Bronchial epithelial cell (primary cell): ENCODE measurements around the gene C1QTNF1. TPM values are rescaled to one million over a fixed set of nuclear protein-coding genes. Genes with fewer than 3 reads are reported as not detected.

ENCODE experiments used
- DNase-seq: peaks from one replicate; pipeline ENCODE4 v3.0.0-alpha.2; 2010; ENCODE audit warnings: low read depth
- FAIRE-seq: peaks from 2 replicates; lab custom pipeline; 2011; peaks lifted over from hg19 to GRCh38; lab: Jason Lieb, UNC
- H3K27me3 ChIP-seq: 2 replicates; pipeline ENCODE4 v1.5.1; 2011; ENCODE audit warnings: low read length; ENCODE audit not compliant: control insufficient read depth, insufficient read depth
- H3K36me3 ChIP-seq: 2 replicates; pipeline ENCODE4 v1.5.1; 2011; ENCODE audit warnings: low read length; ENCODE audit not compliant: control insufficient read depth, insufficient read depth
- H3K4me3 ChIP-seq: 2 replicates; pipeline ENCODE4 v1.5.1; 2011; ENCODE audit warnings: mild to moderate bottlenecking, low read depth, low read length, control low read depth
- CTCF ChIP-seq: IDR thresholded peaks from 2 replicates; pipeline ENCODE4 v1.5.1; 2011; ENCODE audit warnings: mild to moderate bottlenecking, moderate library complexity, low read length, control low read depth, inconsistent platforms; ENCODE audit not compliant: insufficient read depth, severe bottlenecking
- total RNA-seq: library from RNA; depleted of rRNA; stranded (reverse); fragments of >200 nt; gene quantifications from 2 replicates; pipeline ENCODE4 v1.2.1, GENCODE V29; 2014

C1QTNF1 gene
- total RNA-seq, 1 donor from 2014 or later = 0.79 TPM

- FAIRE-seq = no peak
- no peak for TF ChIP-seq CTCF
- DNase-seq = no peak
Measured at GRCh38 chr17:79006794-79007503, 17.0 kb upstream of the C1QTNF1 start.

GRCh38 chr17:79007504-79008381, 16.2 kb upstream of the C1QTNF1 start:
- no peak for TF ChIP-seq CTCF
- no peak for DNase-seq
- FAIRE-seq = no peak
- Histone ChIP-seq H3K36me3 (peaks cover 10% of the 10 kb centered on the region), H3K27me3 (no peaks in the 10 kb centered on the region), H3K4me3 (no peak overlapping the region)

More at GRCh38 chr17:79006794-79007503, 17.0 kb upstream of the C1QTNF1 start:
- no peak overlapping the region for H3K4me3 ChIP-seq
- no peaks in the 10 kb centered on the region for H3K27me3 ChIP-seq
- H3K36me3 ChIP-seq = peaks cover 12% of the 10 kb centered on the region

- peaks cover 6% of the 10 kb centered on the region for H3K36me3 ChIP-seq
- FAIRE-seq = no peak
- H3K27me3 ChIP-seq = no peaks in the 10 kb centered on the region
- TF ChIP-seq CTCF = no peak
- H3K4me3 ChIP-seq = peak overlapping the region; percentile 89
- DNase-seq = no peak
Measured at GRCh38 chr17:79008666-79009387, 15.1 kb upstream of the C1QTNF1 start.

- DNase-seq (peak; percentile 57), FAIRE-seq (no peak)
- no peak for TF ChIP-seq CTCF
- peaks cover 6% of the 10 kb centered on the region for H3K36me3 ChIP-seq
- H3K27me3 ChIP-seq = no peaks in the 10 kb centered on the region
- peak within 1 kb of the TSS; percentile 89 for H3K4me3 ChIP-seq
Measured at GRCh38 chr17:79009397-79010303, 14.3 kb upstream of the C1QTNF1 start, which contains the start of gene CANT1. CANT1 (minus strand) TSS chr17:79009764; CDS start chr17:78997622, 12,142 bp downstream.

GRCh38 chr17:79010304-79010646, 13.7 kb upstream of the C1QTNF1 start:
- H3K36me3 ChIP-seq = peaks cover 6% of the 10 kb centered on the region
- DNase-seq (no peak), FAIRE-seq (no peak)
- no peak for TF ChIP-seq CTCF
- H3K27me3 ChIP-seq = no peaks in the 10 kb centered on the region
- H3K4me3 ChIP-seq = no peak overlapping the region
